H1 (cell line): ENCODE data around the gene RIPOR3. TPM values are rescaled to one million over a fixed set of nuclear protein-coding genes. Genes with fewer than 3 reads are reported as not detected.

ENCODE experiments used
- ATF2 ChIP-seq: IDR thresholded peaks from 2 replicates; pipeline ENCODE4 v1.6.1; 2012; ENCODE audit warnings: low read length, inconsistent platforms
- BRCA1 ChIP-seq: IDR thresholded peaks from 2 replicates; pipeline ENCODE4 v1.6.1; 2012; ENCODE audit warnings: low read depth, low read length, improper control_type of control experiment
- CHD1 ChIP-seq: IDR thresholded peaks from 2 replicates; pipeline ENCODE4 v1.6.1; 2012; ENCODE audit warnings: low read depth, low read length, improper control_type of control experiment
- CHD2 ChIP-seq: IDR thresholded peaks from 2 replicates; pipeline ENCODE4 v1.6.1; 2012; ENCODE audit warnings: low read length, improper control_type of control experiment
- EP300 ChIP-seq, 2 experiments: IDR thresholded peaks; 1 replicate in 1 of 2; 2 replicates in 1 of 2; pipeline ENCODE4 v1.6.1; 2011 to 2012; ENCODE audit warnings: low read depth in 2 of 2, low read length in 2 of 2, mild to moderate bottlenecking in 2 of 2, borderline replicate concordance in 1 of 2, inconsistent platforms in 1 of 2, moderate library complexity in 1 of 2
- JUN ChIP-seq: IDR thresholded peaks from 2 replicates; pipeline ENCODE4 v1.6.1; 2011; ENCODE audit warnings: low read depth, mild to moderate bottlenecking, improper control_type of control experiment, low read length
- JUND ChIP-seq: IDR thresholded peaks from 2 replicates; pipeline ENCODE4 v1.6.1; 2011; ENCODE audit warnings: mild to moderate bottlenecking, improper control_type of control experiment, low read length
- POLR2A ChIP-seq, 2 experiments: IDR thresholded peaks; 1 replicate in 1 of 2; 2 replicates in 1 of 2; pipeline ENCODE4 v1.6.1; 2011; ENCODE audit warnings: low read depth in 2 of 2, low read length in 2 of 2, mild to moderate bottlenecking in 2 of 2; ENCODE audit errors: control extremely low read depth in 1 of 2
- POLR2AphosphoS5 ChIP-seq: IDR thresholded peaks from 2 replicates; pipeline ENCODE4 v1.6.1; 2011; ENCODE audit warnings: low read depth, low read length
- POU5F1 ChIP-seq: IDR thresholded peaks from 2 replicates; pipeline ENCODE4 v1.6.1; 2011; ENCODE audit warnings: low read depth, mild to moderate bottlenecking, low read length, moderate library complexity
- SIX5 ChIP-seq: IDR thresholded peaks from 2 replicates; pipeline ENCODE4 v1.6.1; 2011; ENCODE audit warnings: mild to moderate bottlenecking, low read depth, low read length
- SP4 ChIP-seq: IDR thresholded peaks from 2 replicates; pipeline ENCODE4 v1.6.1; 2012; ENCODE audit warnings: low read length, inconsistent platforms
- SUZ12 ChIP-seq: fragments of 200-600 bp; sonication (generic); IDR thresholded peaks from 2 replicates; pipeline ENCODE4 v1.6.1; 2012; ENCODE audit warnings: mild to moderate bottlenecking, inconsistent platforms, low read length, moderate library complexity, mixed read lengths
- TAF1 ChIP-seq: IDR thresholded peaks from 2 replicates; pipeline ENCODE4 v1.6.1; 2011; ENCODE audit warnings: mild to moderate bottlenecking, low read depth, low read length
- TCF12 ChIP-seq: IDR thresholded peaks from 2 replicates; pipeline ENCODE4 v1.6.1; 2011; ENCODE audit warnings: low read depth, mild to moderate bottlenecking, low read length
- polyA plus RNA-seq, 7 experiments: library from polyadenylated mRNA; depleted of rRNA in 3 of 7; stranded (reverse) in 5 of 7; unstranded in 2 of 7; fragments of >200 nt in 5 of 7; fragments of 200-250 nt in 2 of 7; gene quantifications; 1 replicate in 5 of 7; 2 replicates in 1 of 7; 4 replicates in 1 of 7; pipeline versions ENCODE4 v1.2.1 to v1.2.3, GENCODE V29; 2011 to 2013; ENCODE audit warnings: missing spikeins in 2 of 7, mixed read lengths in 2 of 7
- total RNA-seq: library from RNA; stranded (reverse); fragmentation: NEBNext Ultra II Directional; extraction: Animal tissue kit (Norgen Biotek cat#: 25700); gene quantifications from 2 replicates; pipeline ENCODE4 v1.2.1, GENCODE V29; 2021
- TF ChIP-seq, protein P1 (sequence below): IDR thresholded peaks from 2 replicates; pipeline ENCODE4 v1.6.1; 2011; ENCODE audit warnings: low read depth, mild to moderate bottlenecking, low read length; ENCODE audit not compliant: insufficient read depth
- TF ChIP-seq, protein P2 (sequence below): IDR thresholded peaks from 2 replicates; pipeline ENCODE4 v1.6.1; 2012; ENCODE audit warnings: inconsistent platforms

The RIPOR3 gene
- total and polyA plus RNA-seq, 2 of the 8 experiments (the other 6 are each of a cell fraction or from before 2014, with no cell fraction given): 3.6 to 4.5 TPM

- no peak for TF ChIP-seq ATF2
- no peak for TF ChIP-seq CHD2
- TF ChIP-seq, protein P1, sequence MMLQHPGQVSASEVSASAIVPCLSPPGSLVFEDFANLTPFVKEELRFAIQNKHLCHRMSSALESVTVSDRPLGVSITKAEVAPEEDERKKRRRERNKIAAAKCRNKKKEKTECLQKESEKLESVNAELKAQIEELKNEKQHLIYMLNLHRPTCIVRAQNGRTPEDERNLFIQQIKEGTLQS: no peak
- TF ChIP-seq POLR2AphosphoS5: no peak
- peak; percentile 54; the same call in 1 of the 2 replicates for TF ChIP-seq TCF12
- no peak for TF ChIP-seq POLR2A (IDR thresholded peaks at IDR 0.05; ENCODE audit: control extremely low read depth in 1 of 2, low read depth in 2 of 2, low read length in 2 of 2)
- TF ChIP-seq JUND: peak; percentile 52; the same call in 1 of the 2 replicates
- TF ChIP-seq SIX5: no peak
- no peak for TF ChIP-seq EP300 (IDR thresholded peaks at IDR 0.05; ENCODE audit: borderline replicate concordance in 1 of 2, low read depth in 2 of 2, low read length in 2 of 2)
- TF ChIP-seq, protein P2, sequence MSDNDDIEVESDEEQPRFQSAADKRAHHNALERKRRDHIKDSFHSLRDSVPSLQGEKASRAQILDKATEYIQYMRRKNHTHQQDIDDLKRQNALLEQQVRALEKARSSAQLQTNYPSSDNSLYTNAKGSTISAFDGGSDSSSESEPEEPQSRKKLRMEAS: peak; percentile 26; the same call in 1 of the 2 replicates
- no peak for TF ChIP-seq TAF1
- TF ChIP-seq CHD1: no peak
- TF ChIP-seq SUZ12: no peak
- no peak for TF ChIP-seq JUN
- TF ChIP-seq BRCA1: 0 out of 2 replicates have a peak, but pooled peaks have one; percentile 7
- no peak for TF ChIP-seq SP4
- no peak for TF ChIP-seq POU5F1
Measured at GRCh38 chr20:50625986-50626677, 65.2 kb downstream of the RIPOR3 start (continued).
